ENCODE data around the gene OR4D1.

DNA sequence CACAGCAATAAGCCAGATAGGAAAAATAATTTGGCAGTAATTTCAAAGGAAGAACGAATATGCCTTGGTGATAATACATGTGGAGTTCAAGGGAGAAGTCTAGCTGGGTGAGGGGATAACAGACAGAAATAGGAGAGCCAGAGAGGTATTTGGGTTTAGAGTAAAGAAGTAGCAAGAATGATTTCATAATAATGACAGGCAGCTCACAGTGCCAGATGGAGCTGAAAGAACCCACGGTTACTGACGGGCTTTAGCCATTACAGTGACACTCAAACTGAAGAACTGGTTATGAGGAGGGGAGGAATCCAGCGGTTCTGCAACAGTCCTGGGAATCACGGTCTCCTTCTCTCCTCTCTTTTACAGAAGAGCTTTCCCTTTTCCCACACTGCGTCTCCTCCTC lies 2.2 kb downstream of the OR4D1 start:
- TF ChIP-seq CTCF (IDR thresholded peaks at IDR 0.05), result no peak
- TF ChIP-seq EP300 (IDR thresholded peaks at IDR 0.05), result no peak
- TF ChIP-seq POLR2A (IDR thresholded peaks at IDR 0.05), result no peak
- no peak for TF ChIP-seq POLR2AphosphoS5 (IDR thresholded peaks at IDR 0.05)

Data from sigmoid colon (tissue), 4 donors.